ENCODE results near the gene PHYHD1. TPM values are rescaled to one million over a fixed set of nuclear protein-coding genes. Genes with fewer than 3 reads are reported as not detected.

PHYHD1 gene
- total RNA-seq, 4 donors from 2014 or later, result 9.6 to 27.1 (median 25.4) TPM

DNA sequence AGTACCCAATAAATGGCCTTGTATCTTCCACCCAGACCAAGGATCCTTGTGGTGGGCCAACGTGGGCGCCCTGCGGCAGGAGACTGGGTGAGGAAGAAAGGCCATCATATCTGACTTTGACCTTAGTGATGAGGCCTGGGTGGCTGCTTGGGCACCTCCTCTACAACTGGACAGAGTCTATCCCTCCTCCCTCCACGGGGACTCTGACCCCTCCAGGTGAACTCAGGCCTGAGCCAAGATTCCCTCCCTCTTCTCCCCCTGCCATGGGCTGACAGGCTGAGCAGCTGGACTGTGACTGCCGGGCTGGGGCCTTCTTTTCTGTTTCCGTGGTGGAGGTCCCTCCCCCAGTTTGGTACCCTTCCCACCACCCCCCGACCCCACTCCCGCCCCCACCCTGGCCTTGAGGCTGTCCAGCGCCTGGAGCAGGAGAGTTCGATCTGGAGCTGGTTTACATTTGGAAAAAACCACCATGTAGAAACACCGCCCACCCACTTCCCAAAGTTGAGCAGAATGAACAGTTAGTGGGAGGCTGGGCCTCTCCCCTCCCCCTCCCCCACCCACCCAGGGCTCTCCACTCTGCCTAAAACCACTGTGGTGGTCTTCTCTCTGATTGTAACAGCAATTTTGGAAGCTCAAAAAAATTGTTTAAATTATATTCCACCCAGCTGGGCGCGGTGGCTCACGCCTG is 1.2 kb upstream of the PHYHD1 start:
- no peak overlapping the region for H3K4me3 ChIP-seq

DNA sequence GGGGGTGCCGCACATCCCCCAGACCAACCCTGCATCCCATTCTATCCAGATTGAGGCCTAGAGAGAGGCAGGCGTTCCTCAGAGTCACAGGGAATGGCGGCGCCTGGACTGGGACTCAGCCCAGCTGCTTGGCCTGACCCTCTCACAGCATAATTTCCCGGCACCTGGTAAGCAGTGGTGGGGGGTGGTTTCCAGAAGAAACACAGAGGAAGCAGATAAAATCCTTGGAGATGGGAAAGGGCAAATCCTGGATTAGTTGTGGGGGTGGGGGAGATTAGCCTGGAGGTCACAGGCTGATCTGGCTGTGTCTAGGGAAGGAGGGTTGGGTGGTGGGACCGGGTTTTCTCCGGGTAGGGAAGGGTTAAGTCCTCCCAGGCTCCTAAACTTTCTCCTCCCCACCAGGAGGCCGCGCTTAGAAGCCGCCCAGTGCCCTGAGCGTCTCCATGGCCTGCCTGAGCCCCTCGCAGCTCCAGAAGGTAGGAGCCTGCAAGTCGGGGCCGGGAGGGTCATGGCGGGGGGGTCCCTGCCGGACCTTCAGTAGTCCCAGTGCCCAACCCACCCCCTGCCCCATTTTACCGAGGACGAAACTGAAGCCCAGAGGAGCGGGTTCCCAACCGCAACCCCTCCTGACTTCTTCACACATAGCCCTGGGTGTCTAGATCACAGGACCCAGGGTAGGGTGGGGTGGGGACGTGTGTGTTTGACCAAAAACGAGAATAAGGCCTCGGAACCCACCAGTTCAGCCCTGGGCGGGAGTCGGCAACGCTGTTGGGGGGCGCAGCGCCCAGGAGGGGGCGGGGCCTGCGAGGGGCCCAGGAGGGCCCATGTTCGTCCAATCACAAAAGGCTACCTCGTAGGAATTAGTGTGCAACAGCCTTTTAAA is 1.3 kb downstream of the PHYHD1 start:
- Histone ChIP-seq H3K36me3 (peaks cover 0 to 25% of the 10 kb centered on the region in 2 donors), H3K4me3 (peak overlapping the region; percentile 69 to 83), H3K9me3 (no peaks in the 10 kb centered on the region), H3K4me1 (peaks cover 0 to 62% (median 26%) of the 10 kb centered on the region in 3 donors), H3K27ac (peak overlapping the region; percentile 80 to 89 (median 84)), H3K27me3 (no peaks in the 10 kb centered on the region)
- TF ChIP-seq POLR2AphosphoS5 (IDR thresholded peaks at IDR 0.05) (peak; percentile 17), EP300 (IDR thresholded peaks at IDR 0.05) (no peak), POLR2A (IDR thresholded peaks at IDR 0.05) (peak in 1 of 2 donors; percentile 0)
- TF ChIP-seq, protein P1, sequence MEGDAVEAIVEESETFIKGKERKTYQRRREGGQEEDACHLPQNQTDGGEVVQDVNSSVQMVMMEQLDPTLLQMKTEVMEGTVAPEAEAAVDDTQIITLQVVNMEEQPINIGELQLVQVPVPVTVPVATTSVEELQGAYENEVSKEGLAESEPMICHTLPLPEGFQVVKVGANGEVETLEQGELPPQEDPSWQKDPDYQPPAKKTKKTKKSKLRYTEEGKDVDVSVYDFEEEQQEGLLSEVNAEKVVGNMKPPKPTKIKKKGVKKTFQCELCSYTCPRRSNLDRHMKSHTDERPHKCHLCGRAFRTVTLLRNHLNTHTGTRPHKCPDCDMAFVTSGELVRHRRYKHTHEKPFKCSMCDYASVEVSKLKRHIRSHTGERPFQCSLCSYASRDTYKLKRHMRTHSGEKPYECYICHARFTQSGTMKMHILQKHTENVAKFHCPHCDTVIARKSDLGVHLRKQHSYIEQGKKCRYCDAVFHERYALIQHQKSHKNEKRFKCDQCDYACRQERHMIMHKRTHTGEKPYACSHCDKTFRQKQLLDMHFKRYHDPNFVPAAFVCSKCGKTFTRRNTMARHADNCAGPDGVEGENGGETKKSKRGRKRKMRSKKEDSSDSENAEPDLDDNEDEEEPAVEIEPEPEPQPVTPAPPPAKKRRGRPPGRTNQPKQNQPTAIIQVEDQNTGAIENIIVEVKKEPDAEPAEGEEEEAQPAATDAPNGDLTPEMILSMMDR (IDR thresholded peaks at IDR 0.05), result peak in 1 of 4 experiments; percentile 31
- peak; percentile 84 for ATAC-seq
- 0 to 4% methylated on average over 3 to 7 of the region's 32 CpGs for WGBS, 2 donors (ENCODE audit: low coverage in 1 of 2)

More for the DNA sequence above, 1.2 kb upstream of the PHYHD1 start:
- no peak for ATAC-seq
- H3K9me3 ChIP-seq, result no peaks in the 10 kb centered on the region
- H3K4me1 ChIP-seq, result peaks cover 0 to 87% (median 44%) of the 10 kb centered on the region in 3 donors
- TF ChIP-seq POLR2A (IDR thresholded peaks at IDR 0.05), result no peak
- no peak for TF ChIP-seq POLR2AphosphoS5 (IDR thresholded peaks at IDR 0.05)
- no peak for TF ChIP-seq EP300 (IDR thresholded peaks at IDR 0.05)
- TF ChIP-seq, protein P1 (IDR thresholded peaks at IDR 0.05), result no peak
- H3K27me3 ChIP-seq, result no peaks in the 10 kb centered on the region
- WGBS, 2 donors (ENCODE audit: low coverage in 1 of 2), result 0 to 63% methylated on average over 1 to 7 of the region's 14 CpGs
- H3K36me3 ChIP-seq, result peaks cover 0 to 34% of the 10 kb centered on the region in 2 donors
- peak overlapping the region in 3 of 4 donors; percentile 56 to 89 (median 86) for H3K27ac ChIP-seq

DNA sequence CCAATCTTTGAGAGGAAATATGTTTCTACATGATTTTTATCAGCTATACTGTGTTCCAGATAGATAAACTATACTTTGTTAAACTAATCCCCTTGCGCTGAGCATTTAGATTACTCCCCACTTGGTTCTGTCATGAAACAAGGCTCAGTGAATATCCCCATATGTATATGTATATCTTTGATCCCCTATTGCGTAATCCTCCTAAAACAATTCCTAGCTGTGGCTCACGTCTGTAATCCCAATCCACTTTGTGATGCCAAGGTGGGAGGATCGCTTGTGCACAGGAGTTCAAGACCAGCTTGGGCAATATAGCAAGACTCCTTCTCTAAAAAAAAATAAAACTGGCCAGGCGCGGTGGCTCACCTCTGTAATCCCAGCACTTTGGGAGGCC is 2.7 kb downstream of the PHYHD1 start:
- H3K9me3 ChIP-seq, result no peaks in the 10 kb centered on the region
- peak overlapping the region in 1 of 2 donors; percentile 69 for H3K4me3 ChIP-seq
- H3K27me3 ChIP-seq, result no peaks in the 10 kb centered on the region
- peaks cover 0 to 64% (median 21%) of the 10 kb centered on the region in 3 donors for H3K4me1 ChIP-seq
- no peak for ATAC-seq
- peak overlapping the region in 1 of 4 donors; percentile 35 for H3K27ac ChIP-seq
- 78 to 90% methylated on average over 3 to 5 of the region's 6 CpGs for WGBS, 2 donors (ENCODE audit: low coverage in 1 of 2)
- H3K36me3 ChIP-seq, result peaks cover 0 to 19% of the 10 kb centered on the region in 2 donors
- TF ChIP-seq EP300 (IDR thresholded peaks at IDR 0.05) (no peak), POLR2A (IDR thresholded peaks at IDR 0.05) (no peak), POLR2AphosphoS5 (IDR thresholded peaks at IDR 0.05) (no peak)
- TF ChIP-seq, protein P1 (IDR thresholded peaks at IDR 0.05), result no peak

DNA sequence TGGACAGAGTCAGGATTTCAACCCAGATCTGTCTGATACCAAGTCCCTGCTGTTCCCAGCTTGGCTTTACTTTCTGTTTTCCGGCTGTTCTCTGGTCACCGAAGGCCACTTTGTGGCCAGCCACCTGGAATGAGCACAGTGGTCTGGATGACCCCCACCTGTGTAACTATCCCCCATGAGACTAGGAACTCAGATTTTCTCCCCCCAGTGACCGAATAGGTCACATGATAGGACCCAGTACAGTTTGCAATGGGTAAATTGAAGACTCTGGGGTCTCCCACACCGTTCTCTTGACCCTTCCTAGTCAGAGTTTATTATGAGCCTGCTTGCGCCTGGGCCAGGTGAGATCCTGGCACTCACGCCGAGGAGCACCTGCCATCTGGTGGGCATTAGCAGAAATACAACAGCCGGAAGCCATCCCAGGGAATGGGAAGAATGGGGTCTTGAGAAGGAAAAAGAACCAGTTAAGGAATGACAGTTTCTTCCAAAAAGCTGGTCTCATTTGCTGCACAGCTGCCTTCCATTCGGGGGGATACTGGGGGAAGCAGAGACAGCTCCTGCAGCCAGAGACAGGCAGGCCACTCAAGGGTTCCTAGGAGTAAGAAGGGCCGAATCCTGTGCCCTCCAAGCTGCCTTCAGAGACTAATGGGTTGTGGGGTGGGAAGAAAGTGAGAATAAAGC is 7.1 kb downstream of the PHYHD1 start:
- H3K4me1 ChIP-seq, result peaks cover 0 to 21% (median 5%) of the 10 kb centered on the region in 3 donors
- TF ChIP-seq, protein P1 (IDR thresholded peaks at IDR 0.05), result peak in 3 of 4 experiments; percentile 87 to 93 (median 89)
- TF ChIP-seq POLR2A (IDR thresholded peaks at IDR 0.05), result no peak
- H3K36me3 ChIP-seq, result peaks cover 0 to 10% of the 10 kb centered on the region in 2 donors
- H3K9me3 ChIP-seq, result no peaks in the 10 kb centered on the region
- no peak overlapping the region for H3K27ac ChIP-seq
- peak; percentile 66 for ATAC-seq
- WGBS, 2 donors (ENCODE audit: low coverage in 1 of 2), result 0 to 45% methylated on average over 1 to 5 of the region's 10 CpGs
- no peaks in the 10 kb centered on the region for H3K27me3 ChIP-seq
- H3K4me3 ChIP-seq, result no peak overlapping the region
